CD4-positive, alpha-beta T cell treated with Interleukin-6 at 100 ng/mL for 8 hours (primary cell): ENCODE results near the gene PNMA1.

Experiments used
- DNase-seq: peaks from one replicate; pipeline ENCODE4 v3.0.0-alpha.2; 2020; ENCODE audit warnings: mixed read lengths, low spot score

PNMA1 gene

GRCh38 chr14:73751157-73751691 is 37.0 kb upstream of the PNMA1 start:
- DNase-seq, result no peak

GRCh38 chr14:73750531-73750901 is 36.3 kb upstream of the PNMA1 start:
- DNase-seq, result no peak

GRCh38 chr14:73749706-73750530 is 35.7 kb upstream of the PNMA1 start:
- no peak for DNase-seq

GRCh38 chr14:73748858-73749357 is 34.7 kb upstream of the PNMA1 start:
- DNase-seq, result no peak

- DNase-seq, result no peak
Observed at GRCh38 chr14:73747379-73748211, 33.4 kb upstream of the PNMA1 start.

GRCh38 chr14:73746520-73747378 is 32.6 kb upstream of the PNMA1 start:
- no peak for DNase-seq

GRCh38 chr14:73745571-73746519 is 31.7 kb upstream of the PNMA1 start:
- DNase-seq, result no peak

- no peak for DNase-seq
Observed at GRCh38 chr14:73744874-73745529, 30.8 kb upstream of the PNMA1 start.

GRCh38 chr14:73744175-73744867 is 30.1 kb upstream of the PNMA1 start:
- no peak for DNase-seq

GRCh38 chr14:73743431-73743931 is 29.3 kb upstream of the PNMA1 start:
- DNase-seq, result peak; percentile 70

- no peak for DNase-seq
Observed at GRCh38 chr14:73742520-73743238, 28.5 kb upstream of the PNMA1 start.

GRCh38 chr14:73741876-73742519 is 27.8 kb upstream of the PNMA1 start:
- peak; percentile 29 for DNase-seq

GRCh38 chr14:73741386-73741875 is 27.2 kb upstream of the PNMA1 start:
- DNase-seq, result peak; percentile 74

- no peak for DNase-seq
Observed at GRCh38 chr14:73740618-73741326, 26.6 kb upstream of the PNMA1 start.

- no peak for DNase-seq
Observed at GRCh38 chr14:73739899-73740617, 25.9 kb upstream of the PNMA1 start.

GRCh38 chr14:73739174-73739898 is 25.2 kb upstream of the PNMA1 start:
- no peak for DNase-seq
